ENCODE measurements around the gene CD8A.

Gene CD8A

DNA sequence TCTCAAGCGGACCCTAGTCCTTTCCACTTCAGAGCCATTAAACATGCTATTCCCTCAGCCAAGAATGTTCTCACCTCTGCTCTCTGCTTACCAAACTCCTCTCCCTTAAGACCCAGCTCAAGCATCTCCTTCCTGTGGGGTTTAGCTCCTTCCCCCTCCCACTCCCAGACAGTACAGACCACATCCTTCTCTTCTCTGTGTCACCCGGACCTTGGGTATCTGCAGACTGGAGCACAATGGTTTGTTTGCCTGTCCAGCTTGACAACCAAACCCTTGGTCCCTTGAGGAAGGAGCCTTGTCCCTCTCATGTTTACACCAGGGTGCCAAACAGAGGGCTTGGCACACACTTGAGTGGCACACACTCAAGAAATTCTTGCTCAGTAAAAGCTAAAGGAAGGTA, 4.1 kb upstream of the CD8A start:
- CTCF ChIA-PET, result interaction anchor here (1.4 to 1.5 kb wide), 2 partner anchors 13 to 30 kb away, joined by 4 to 5 read pairs; no protein-coding TSS in a partner anchor
- no peak overlapping the region for H3K4me3 Mint-ChIP-seq
- H3K9me3 Mint-ChIP-seq, result peaks cover 25% of the 10 kb centered on the region
- peaks cover 74% of the 10 kb centered on the region for H3K27me3 Mint-ChIP-seq
- H3K36me3 Mint-ChIP-seq, result peaks cover 26% of the 10 kb centered on the region
- no peak overlapping the region for H3K27ac Mint-ChIP-seq
- peaks cover 46% of the 10 kb centered on the region for H3K4me1 Mint-ChIP-seq
- peak; percentile 44 for DNase-seq

DNA sequence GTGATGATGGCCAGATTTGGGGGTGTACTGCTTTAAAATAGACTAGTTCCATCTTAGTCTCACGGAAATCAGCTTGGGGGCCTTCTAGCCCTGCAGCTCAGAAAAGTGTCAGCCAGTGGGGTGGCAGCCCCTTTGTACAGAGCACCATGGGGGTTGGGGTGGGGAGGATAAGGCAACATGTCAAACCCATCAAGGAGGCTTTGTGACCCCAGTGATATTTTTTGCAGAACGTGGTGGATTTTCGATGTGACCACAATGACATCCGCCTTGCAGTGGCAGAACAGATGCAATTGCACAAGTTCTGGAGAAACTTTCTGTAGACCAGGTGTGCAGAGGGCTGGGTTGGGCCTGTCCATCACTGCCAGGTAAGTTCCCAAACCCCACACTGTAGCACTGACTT, 3.0 kb upstream of the CD8A start:
- Mint-ChIP-seq H3K36me3 (peaks cover 26% of the 10 kb centered on the region), H3K27me3 (peaks cover 81% of the 10 kb centered on the region), H3K4me3 (no peak overlapping the region), H3K27ac (no peak overlapping the region), H3K9me3 (peaks cover 25% of the 10 kb centered on the region), H3K4me1 (peaks cover 47% of the 10 kb centered on the region)
- no peak for DNase-seq
- CTCF ChIA-PET, result interaction anchor here (1.4 to 1.5 kb wide), 2 partner anchors 14 to 29 kb away, joined by 4 to 5 read pairs; no protein-coding TSS in a partner anchor

DNA sequence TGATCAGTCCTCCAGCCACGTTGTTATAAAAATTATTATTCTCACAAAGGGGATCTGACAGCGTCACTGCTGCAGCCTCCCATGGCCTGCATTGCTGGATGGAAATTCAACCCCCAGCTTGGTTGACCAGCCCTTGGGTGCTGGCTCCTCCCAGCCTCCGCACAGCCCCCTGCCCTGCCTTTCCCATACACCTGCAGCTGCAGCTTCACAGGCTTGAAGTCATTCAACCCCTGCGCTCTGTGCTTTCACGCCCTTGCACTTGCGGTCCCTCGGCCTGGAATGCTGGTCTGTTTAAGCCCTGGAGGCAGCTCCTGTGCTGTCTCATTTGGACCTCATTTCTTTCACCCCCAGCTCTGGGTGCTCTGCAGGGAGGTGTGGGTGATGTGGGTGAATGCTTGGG, 860 bp upstream of the CD8A start:
- Mint-ChIP-seq H3K27me3 (peaks cover 80% of the 10 kb centered on the region), H3K36me3 (peaks cover 18% of the 10 kb centered on the region), H3K4me1 (peaks cover 49% of the 10 kb centered on the region), H3K27ac (no peak overlapping the region), H3K4me3 (peak overlapping the region; percentile 67), H3K9me3 (peaks cover 15% of the 10 kb centered on the region)
- DNase-seq, result no peak
- CTCF ChIA-PET, result no interaction called here

DNA sequence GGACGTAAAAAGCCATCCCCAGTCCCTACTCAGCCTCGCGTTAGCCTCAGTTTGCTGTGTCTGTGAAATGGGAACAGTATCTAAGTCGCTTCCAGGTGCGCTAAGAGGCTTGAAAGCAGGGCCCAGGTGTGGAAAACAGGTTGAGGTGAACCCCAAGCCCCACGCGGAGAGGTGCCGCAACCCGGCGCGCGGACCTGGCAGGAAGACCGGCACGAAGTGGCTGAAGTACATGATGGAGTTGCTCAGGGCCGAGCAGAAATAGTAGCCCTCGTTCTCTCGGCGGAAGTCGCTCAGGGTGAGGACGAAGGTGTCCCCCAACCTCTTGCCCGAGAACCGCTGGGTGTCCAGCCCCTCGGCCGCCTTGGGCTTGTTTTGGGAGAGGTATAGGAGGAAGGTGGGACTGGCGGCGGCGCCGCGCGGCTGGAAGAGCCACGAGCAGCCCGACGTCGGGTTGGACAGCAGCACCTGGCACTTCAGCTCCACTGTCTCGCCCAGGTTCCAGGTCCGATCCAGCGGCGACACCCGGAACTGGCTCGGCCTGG, 508 bp downstream of the CD8A start:
- Mint-ChIP-seq H3K4me1 (peaks cover 47% of the 10 kb centered on the region), H3K4me3 (peak overlapping the region; percentile 52), H3K27ac (no peak overlapping the region), H3K9me3 (peaks cover 3% of the 10 kb centered on the region), H3K27me3 (peaks cover 84% of the 10 kb centered on the region), H3K36me3 (peaks cover 9% of the 10 kb centered on the region)
- CTCF ChIA-PET, result no interaction called here
- DNase-seq, result peak; percentile 26

DNA sequence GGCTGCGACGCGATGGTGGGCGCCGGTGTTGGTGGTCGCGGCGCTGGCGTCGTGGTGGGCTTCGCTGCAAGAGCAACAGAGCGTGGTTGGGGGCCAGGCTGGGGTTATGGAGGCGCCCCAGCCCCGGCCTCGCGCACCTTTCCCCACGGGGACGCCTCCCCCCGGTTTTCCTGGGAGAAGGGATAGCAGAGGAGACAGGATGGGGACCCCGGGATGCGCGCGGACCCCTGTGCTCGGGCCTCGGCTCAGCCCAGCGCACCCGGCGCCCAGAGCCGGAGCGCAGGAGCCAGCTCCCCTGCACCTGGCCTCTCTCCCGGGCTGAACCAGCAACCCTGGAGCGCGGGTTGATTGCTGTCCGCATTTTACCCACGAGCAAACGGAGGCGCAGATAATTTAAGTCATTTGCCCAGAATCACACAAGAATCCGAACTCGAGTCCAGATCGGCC, 1.0 kb downstream of the CD8A start:
- DNase-seq, result no peak
- Mint-ChIP-seq H3K4me3 (peak overlapping the region; percentile 52), H3K27me3 (peaks cover 84% of the 10 kb centered on the region), H3K36me3 (peaks cover 6% of the 10 kb centered on the region), H3K9me3 (no peaks in the 10 kb centered on the region), H3K4me1 (peaks cover 42% of the 10 kb centered on the region), H3K27ac (no peak overlapping the region)
- CTCF ChIA-PET, result no interaction called here

DNA sequence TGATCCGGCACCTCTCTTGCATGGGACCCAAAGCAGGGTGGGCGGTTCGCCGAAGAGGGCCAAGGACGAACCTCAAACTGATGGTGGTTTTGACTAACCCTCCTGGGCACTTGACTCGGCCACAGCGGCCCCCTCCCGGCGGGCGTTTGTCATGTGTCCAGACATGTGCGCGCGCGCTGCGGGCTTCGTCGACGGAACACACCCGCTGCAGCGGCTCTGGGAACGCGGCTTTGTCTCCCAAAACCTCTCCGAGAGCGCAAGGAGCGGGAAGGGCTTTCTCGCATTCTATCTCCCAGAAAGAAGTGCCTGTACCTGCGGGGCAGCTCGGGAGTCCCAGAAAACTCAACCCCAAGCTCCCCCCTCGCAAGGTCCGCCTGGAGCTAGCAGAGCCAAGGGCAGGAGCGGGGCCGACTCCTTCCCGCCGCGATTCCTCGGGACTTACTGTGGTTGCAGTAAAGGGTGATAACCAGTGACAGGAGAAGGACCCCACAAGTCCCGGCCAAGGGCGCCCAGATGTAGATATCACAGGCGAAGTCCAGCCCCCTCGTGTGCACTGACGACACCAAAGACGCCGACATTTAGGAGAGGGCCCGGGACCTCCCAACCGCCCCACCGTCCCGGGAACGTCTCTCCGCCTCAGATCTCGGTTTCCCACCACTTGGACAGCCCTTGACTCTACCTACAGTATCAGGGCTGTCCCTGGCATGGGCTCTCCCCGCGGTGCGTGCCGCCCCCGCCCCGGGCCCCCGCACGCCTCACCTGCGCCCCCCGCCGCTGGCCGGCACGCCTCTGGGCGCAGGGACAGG, 1.6 kb downstream of the CD8A start:
- Mint-ChIP-seq H3K9me3 (no peaks in the 10 kb centered on the region), H3K4me3 (peak overlapping the region; percentile 7), H3K4me1 (peaks cover 36% of the 10 kb centered on the region), H3K27me3 (peaks cover 78% of the 10 kb centered on the region), H3K36me3 (peaks cover 6% of the 10 kb centered on the region), H3K27ac (no peak overlapping the region)
- no peak for DNase-seq
- CTCF ChIA-PET, result no interaction called here

DNA sequence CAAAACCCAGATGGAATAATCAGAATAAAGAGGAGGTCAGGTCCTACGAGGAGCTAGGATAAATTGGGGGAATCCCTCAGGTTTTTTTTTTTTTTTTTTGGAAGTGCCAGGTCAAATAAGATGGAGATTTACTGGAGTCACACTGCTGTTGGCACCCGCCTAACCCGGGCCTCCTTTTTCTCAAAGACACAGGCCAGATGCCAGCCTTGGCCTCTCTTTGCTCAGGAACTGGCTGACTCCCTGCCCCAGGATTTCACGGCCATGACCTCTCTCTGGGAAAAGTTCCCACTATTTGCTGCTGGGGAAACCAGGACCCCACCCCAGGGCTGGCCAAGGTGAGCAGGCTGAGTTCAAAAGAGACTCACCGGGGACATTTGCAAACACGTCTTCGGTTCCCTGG, 2.5 kb downstream of the CD8A start:
- H3K27ac Mint-ChIP-seq, result no peak overlapping the region
- peaks cover 69% of the 10 kb centered on the region for H3K27me3 Mint-ChIP-seq
- H3K36me3 Mint-ChIP-seq, result peaks cover 1% of the 10 kb centered on the region
- no peaks in the 10 kb centered on the region for H3K9me3 Mint-ChIP-seq
- DNase-seq, result no peak
- CTCF ChIA-PET, result interaction anchor here (0.7 kb wide), 1 partner anchor 14 kb away, joined by 3 read pairs; no protein-coding TSS in a partner anchor
- no peak overlapping the region for H3K4me3 Mint-ChIP-seq
- peaks cover 27% of the 10 kb centered on the region for H3K4me1 Mint-ChIP-seq

DNA sequence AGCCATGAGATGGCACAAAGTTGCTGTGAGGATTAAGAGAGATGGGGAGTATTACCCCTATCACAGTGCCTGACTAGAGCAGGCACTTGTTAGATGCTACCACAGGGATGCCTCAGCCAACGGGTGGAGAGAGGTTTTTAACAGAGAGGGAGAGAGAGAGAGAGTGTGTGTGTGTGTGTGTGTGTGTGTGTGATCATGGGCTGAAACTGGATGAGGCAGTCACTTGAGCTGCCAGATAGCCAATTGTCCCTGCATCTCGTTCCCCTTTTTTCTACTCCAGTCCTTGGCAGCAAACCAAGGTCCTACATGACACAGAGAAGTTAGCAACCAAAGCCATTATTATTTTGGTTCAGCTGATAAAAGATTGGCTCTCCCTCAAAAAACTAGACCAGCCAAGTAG, 3.0 kb downstream of the CD8A start:
- Mint-ChIP-seq H3K27ac (no peak overlapping the region), H3K9me3 (no peaks in the 10 kb centered on the region), H3K4me3 (no peak overlapping the region), H3K36me3 (peaks cover 1% of the 10 kb centered on the region), H3K27me3 (peaks cover 69% of the 10 kb centered on the region), H3K4me1 (peaks cover 23% of the 10 kb centered on the region)
- CTCF ChIA-PET, result interaction anchor here (0.7 kb wide), 1 partner anchor 13 kb away, joined by 3 read pairs; no protein-coding TSS in a partner anchor
- no peak for DNase-seq

DNA sequence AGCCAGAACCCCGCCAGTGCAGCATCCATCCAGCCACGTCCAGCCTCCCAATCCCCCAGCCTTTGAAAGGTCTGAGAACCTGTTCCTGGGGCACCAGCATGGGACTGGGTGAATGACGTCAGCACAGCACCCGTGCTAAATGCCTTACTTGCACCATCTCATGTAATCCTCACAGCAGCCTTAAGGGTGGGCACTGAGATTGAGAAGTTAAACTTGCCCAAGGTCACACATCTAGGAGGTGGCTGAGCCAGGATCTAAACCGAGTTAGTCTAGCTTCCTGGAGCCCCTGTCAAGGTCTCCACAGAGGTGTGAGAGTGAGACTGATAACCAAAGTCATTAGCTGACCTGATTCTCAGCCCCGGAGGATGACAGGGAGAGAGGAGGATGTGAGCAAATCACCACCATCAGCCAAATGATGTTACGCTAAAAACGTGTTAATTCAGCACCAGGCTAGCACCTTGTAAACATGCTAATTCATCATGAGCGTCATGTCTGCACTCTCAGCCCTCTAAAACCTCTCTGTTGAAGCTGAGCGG, 4.6 kb downstream of the CD8A start:
- no peaks in the 10 kb centered on the region for H3K9me3 Mint-ChIP-seq
- H3K36me3 Mint-ChIP-seq, result peaks cover 1% of the 10 kb centered on the region
- H3K27me3 Mint-ChIP-seq, result peaks cover 60% of the 10 kb centered on the region
- CTCF ChIA-PET, result no interaction called here
- DNase-seq, result no peak
- peak overlapping the region; percentile 30 for H3K27ac Mint-ChIP-seq
- H3K4me3 Mint-ChIP-seq, result no peak overlapping the region
- H3K4me1 Mint-ChIP-seq, result peaks cover 12% of the 10 kb centered on the region

DNA sequence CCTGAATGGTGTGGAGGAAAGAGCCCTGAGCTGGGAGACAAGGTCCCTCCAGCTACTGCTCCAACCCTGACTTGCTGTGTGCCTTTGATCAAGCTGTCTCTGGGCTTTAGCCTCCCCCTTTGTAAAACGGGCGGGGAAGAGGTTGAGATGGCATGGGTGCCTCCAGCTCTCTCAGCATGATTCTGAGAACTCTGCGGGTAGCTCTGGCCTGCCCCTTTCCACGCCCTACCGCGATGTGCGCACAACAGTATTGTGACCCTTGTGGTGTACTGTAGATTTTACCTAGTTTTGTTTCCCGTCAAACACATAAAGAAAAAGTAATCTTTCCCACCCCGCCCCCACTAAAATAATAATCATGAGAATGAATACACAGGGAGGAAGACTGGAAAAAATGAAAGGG, 5.3 kb downstream of the CD8A start:
- Mint-ChIP-seq H3K36me3 (peaks cover 1% of the 10 kb centered on the region), H3K9me3 (no peaks in the 10 kb centered on the region), H3K27ac (no peak overlapping the region), H3K4me1 (peaks cover 9% of the 10 kb centered on the region), H3K27me3 (peaks cover 53% of the 10 kb centered on the region), H3K4me3 (no peak overlapping the region)
- DNase-seq, result no peak
- CTCF ChIA-PET, result no interaction called here

DNA sequence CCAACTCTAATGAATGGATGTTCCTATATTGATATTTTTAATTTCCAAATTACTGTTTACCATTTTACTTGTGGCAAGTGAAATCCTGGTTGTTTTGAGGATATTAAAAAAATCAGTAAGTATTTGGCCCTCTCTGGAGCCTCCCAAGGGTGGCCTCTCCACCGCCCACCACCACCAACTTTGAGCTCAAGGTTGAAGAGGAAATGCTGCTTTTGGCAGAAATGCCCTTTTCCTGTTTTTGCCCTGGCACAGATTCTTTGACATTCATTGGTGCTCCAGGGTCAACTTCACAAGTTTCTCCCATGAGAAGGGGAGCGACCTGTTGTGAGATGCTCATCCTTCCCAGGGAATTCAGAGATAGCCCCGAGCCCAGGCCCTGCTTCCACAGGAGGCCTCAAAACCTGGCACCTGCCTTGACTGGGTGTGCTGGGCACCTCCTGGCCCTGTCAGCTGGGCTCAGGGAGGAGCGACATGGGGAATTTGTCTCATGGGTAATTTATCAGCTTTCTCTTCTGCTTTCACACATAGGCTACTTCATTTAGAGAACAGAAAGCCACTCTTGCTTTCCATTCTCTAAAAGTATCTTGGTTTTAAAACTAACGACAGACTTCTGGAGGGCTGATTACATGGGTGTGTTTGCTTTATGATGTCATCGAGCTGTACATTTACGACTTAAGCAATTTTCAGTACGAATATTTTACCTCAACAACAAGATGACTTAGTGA, 6.9 kb downstream of the CD8A start:
- DNase-seq, result no peak
- H3K27me3 Mint-ChIP-seq, result peaks cover 37% of the 10 kb centered on the region
- no peak overlapping the region for H3K27ac Mint-ChIP-seq
- peaks cover 2% of the 10 kb centered on the region for H3K4me1 Mint-ChIP-seq
- H3K36me3 Mint-ChIP-seq, result no peaks in the 10 kb centered on the region
- no peak overlapping the region for H3K4me3 Mint-ChIP-seq
- no peaks in the 10 kb centered on the region for H3K9me3 Mint-ChIP-seq
- CTCF ChIA-PET, result no interaction called here

DNA sequence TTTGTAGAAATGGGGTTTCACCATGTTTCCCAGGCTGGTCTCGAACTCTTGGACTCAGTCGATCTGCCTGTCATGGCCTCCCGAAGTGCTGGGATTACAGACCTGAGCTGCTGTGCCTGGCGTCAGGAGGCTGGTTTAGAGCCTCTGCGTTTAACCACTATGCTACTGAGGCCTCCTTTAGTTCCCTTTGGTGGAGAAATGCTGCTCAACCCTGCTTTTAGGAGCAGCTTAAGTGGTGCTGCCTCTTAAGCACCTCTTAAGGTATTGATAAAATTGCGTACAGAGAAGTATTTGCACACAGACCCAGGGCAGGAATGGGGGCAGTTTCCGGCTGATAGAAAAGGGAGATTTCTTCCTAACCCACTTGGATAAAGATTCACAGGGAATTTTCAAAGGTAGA, 8.0 kb downstream of the CD8A start:
- Mint-ChIP-seq H3K27ac (no peak overlapping the region), H3K9me3 (no peaks in the 10 kb centered on the region), H3K27me3 (peaks cover 26% of the 10 kb centered on the region), H3K4me1 (no peaks in the 10 kb centered on the region), H3K36me3 (no peaks in the 10 kb centered on the region), H3K4me3 (no peak overlapping the region)
- no peak for DNase-seq
- CTCF ChIA-PET, result no interaction called here

DNA sequence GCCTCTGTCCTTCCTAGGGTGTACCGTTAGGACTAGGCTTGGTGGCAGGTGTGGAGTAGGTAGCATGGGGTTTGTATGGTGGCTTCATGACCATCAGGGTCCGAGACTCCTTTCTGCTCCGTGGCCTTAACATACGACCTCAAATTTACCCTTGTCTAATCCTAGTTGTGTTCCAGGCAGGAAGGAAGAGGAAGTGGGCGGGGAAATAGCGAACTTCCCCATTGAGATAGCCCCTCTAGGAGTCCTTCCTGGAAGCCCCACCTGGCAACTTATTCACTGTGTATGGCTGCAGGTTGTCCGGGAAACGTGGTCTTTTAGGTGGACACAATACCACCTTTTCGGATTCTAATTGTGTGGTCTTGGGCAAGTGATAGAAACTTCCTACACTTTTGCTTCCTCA, 9.3 kb downstream of the CD8A start:
- Mint-ChIP-seq H3K4me3 (no peak overlapping the region), H3K36me3 (peaks cover 5% of the 10 kb centered on the region), H3K27me3 (peaks cover 22% of the 10 kb centered on the region), H3K9me3 (no peaks in the 10 kb centered on the region), H3K4me1 (no peaks in the 10 kb centered on the region), H3K27ac (no peak overlapping the region)
- DNase-seq, result no peak
- CTCF ChIA-PET, result interaction anchor here (1.0 to 2.3 kb wide), 3 partner anchors 9 to 27 kb away, joined by 3 to 11 read pairs (median 3); no protein-coding TSS in a partner anchor

DNA sequence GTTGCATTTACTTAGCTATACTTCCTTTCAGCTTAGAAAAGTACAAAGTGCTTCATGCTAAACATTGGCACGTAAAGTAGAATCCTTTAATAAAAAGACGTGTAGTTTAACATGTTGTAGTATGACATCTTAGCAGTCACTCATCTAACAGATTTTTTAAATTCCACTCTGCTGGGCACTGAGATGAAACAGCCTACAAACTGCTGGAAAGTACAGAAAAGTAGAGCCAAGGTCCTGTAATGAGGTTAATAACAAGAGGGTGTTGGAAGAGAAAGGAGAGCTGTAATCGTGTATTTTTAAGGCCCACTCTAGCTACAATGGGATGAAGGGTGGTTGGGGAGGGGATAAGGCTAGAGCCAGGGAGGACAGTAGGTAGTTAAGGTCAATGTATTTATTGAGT, 10.7 kb downstream of the CD8A start:
- Mint-ChIP-seq H3K36me3 (peaks cover 6% of the 10 kb centered on the region), H3K27me3 (peaks cover 8% of the 10 kb centered on the region), H3K27ac (no peak overlapping the region), H3K4me3 (no peak overlapping the region), H3K9me3 (no peaks in the 10 kb centered on the region), H3K4me1 (no peaks in the 10 kb centered on the region)
- CTCF ChIA-PET, result interaction anchor here (0.7 to 2.3 kb wide), 4 partner anchors 8 to 29 kb away, joined by 3 to 11 read pairs (median 3); no protein-coding TSS in a partner anchor
- DNase-seq, result no peak

Measured in activated naive CD4-positive, alpha-beta T cell treated with anti-CD3 and anti-CD28 coated beads, Interleukin-2, amount 10 ng/mL, durations not matched to agents 7 days and 5 days (primary cell).